NCI-H2081 (cell line): Measurements from ENCODE around the gene ATP8A1.
"Not testable (repeated sequence)": the region's sequence is repeated elsewhere in the genome, so short reads cannot be mapped to it uniquely, and the experiment has no call there.

Experiments
- DNase-seq, 2 experiments: peaks; one replicate each; lab custom pipeline; 2025; lab: John Stamatoyannopoulos, UW

ATP8A1 gene

DNA sequence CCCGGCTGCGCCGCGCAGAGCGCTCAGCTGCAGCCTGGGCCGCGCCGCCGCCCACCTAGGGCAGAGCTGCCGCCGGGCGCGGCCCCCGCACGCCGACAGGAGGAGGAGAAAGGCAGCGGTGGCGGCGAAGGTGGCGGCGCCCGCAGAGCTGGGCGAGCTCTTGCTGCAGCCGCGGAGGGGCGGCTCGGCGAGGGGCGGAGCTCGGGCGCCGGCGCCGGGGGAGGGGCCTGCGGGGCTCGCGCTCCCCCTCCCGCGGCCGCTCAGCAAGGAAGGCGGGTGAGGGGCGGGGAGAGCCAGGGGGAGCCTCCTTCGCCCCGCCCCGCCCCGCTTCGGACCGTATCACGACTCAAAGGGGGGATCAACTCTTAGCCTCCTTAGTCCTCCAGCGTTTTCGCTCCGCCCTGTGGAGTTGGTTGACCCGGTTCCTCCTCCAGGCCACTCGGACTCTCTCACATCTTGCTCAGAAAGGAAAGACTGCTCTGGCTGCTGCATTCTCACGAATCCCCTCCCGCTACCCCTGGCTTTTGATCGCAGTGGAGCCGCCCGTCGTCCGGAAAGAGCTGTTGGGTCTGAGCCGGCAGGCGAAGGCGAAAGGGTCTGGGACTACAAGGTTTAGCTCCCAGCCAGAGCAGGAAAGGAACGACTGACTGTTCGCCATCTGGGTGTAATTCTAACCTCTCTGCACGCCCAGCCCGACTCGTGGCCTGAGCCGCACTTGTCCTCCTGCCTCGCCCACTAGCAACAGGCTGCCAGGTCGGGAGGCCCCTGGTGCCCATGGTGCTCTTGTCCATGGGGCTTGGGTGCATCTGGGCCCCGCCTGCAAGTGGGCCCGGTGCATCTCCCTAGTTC, at the start of gene ATP8A1:
TSS of gene ATP8A1 (minus strand) at position 162 of the 849 bp plus-strand sequence. CDS start 232 bp downstream, outside the sequence.
- peak; percentile 93 for DNase-seq

DNA sequence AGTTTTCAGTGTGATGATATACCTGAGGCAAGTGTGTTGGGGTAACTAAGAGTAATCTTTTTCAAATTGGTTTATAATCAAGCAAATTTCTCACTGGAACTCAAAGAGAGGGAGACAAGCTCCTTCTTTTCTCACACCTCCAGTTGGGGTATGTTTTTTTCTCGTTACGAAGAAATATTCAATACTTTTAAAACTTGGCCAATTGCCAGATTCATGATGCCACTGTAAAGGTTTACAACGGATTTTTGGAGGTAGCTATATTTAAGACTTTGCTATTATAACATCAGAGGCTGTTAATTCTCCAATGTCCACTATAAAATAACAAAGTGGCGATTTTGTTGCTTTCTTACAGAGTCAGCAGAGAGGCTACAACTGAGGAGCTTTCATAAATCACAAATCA, 49.2 kb upstream of the ATP8A1 start:
- DNase-seq: no peak

DNA sequence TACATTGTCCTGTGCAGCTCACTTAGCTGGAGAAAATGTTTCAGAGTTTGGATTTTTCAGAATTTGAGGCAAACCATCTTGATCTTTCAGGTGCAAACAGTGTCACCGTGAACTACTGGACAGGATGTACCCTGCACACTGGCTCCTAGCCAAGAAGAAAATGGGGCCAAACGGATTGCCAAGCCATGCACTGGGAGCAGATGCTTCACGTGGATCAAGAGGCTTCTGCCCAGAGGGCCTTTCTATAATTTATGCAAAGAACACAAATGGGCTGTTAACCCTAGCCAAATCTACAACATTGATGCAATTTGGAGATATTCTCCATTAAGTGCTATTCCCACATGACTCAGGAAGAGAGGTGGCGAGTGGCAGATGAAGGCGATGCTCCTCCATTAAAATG, 46.9 kb upstream of the ATP8A1 start:
- peak; percentile 14 to 57 for DNase-seq

DNA sequence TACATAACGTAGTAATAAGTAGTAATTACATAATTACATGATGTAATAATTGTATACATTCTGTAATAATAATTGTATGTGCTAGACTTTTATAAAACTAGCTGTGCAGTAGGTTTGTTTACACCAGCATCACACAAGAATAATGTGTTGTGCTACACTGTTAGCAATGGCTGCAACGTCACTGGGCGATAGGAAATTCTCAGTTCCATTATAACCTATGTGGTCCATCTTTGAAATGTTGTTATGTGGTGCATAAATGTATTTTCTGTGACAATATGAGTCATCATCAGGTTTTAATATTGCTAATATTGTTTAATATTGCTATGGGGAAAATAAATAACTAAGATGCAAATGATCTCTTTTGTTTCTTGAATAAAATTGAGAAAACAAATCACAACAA, 46.0 kb upstream of the ATP8A1 start:
- DNase-seq: no peak

DNA sequence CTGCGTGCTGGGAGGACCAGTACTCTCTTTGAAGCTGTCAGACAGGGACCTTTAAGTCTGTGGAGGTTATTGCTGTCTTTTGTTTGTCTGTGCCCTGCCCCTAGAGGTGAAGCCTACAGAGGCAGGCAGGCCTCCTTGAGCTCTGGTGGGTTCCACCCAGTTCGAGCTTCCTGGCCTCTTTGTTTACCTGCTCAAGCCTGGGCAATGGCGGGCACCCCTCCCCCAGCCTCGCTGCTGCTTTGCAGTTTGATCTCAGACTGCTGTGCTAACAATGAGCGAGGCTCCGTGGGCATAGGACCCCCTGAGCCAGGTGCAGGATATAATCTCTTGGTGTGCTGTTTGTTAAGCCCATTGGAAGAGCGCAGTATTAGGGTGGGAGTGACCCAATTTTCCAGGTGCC, 44.9 kb upstream of the ATP8A1 start:
- DNase-seq: not testable (repeated sequence)

DNA sequence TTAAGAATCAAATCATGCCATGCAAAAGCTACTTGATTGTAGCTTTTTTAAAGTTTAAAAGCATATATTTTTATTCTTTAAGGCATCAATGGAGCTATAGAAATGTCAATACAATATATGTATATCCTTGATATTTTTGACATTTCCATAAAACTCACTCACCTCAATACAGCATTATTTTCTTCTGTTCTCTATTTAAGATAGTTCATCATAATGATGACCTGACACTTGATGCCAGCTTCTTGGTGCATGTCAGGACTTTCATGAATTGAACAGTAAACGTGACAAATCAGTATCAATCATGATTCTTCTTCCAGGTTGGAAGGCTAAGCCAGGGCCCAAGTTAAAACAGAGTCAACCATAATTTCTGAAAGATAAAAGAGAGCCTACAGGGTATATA, 33.6 kb upstream of the ATP8A1 start:
- DNase-seq: no peak

DNA sequence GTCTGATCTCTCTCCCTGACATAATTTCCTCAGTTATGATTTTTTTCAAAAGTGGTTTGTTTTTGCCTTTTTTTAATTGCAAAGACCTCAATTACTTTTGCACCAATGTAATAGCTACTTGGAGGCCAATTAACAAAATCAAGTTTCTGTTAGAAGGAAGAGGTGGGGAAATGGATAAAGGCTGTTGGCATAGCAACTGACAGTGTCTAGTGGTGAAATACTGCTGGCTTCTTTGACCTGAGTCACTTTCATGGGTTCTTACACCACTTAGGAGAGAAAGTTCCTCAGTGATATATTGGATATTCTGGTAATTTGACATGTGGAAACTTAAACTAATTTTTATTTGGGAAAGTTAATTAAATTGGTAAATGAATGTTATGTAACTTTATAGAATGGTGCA, 26.5 kb upstream of the ATP8A1 start:
- no peak for DNase-seq

DNA sequence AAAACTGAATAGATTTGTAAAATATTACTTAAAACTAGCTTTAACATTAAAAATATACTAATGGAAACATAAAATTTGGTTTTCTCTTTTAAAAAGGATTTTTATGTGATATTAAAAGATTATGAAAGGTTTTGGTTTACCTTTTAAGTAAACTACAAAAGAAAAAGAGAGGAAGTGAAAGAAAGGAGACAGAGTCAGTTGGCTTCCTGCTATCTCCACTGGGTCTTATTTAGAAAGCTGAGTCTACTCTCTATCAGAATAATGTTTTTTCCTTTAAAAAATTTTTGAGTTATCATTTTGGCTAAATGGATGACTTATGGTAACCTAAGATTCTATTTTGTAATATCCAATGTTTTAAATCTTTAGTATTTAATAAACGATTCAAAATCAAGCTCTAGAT, 21.6 kb upstream of the ATP8A1 start:
- no peak for DNase-seq

DNA sequence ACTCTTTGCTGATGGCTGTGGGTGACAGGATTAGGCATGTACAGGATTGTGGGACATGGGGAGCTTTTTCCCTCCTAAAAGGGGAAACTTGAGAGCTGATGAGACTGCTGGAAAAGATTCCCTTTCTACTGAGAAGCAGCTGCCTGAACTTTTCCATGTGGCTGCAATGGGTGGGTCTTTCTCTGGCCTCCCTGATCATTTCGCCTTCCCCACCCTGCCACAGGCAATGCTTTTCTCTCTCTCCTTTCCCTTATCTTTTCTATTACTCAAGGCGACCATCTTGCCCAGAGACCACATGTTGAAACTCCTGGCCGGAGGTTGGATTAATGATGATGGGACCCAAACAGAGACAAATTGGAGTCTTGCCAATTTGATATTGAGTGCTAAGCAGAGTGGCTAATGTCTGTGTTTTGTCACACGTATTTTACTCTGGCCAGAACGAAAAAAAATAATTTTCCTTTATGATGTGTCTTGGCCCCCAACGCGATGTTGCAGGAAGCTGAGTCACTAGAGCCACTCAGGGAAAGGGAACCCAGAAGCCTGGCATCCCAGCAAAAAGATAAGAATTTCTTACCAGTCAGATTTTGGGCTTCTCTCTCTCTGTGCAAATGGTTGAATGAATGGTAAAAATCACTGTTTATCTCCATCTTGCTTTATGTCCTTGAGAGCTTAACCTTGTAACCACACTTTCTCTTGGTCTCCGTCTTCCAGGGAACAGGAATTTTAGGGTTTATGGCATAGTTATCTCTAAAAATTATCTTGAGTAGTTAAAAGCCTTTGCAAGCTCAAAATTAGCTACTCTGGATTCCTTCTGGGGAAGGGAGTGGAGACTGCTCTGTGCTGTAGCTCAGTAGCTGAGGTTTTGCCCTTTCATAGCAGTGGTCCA, 19.4 kb upstream of the ATP8A1 start:
- DNase-seq: no peak

DNA sequence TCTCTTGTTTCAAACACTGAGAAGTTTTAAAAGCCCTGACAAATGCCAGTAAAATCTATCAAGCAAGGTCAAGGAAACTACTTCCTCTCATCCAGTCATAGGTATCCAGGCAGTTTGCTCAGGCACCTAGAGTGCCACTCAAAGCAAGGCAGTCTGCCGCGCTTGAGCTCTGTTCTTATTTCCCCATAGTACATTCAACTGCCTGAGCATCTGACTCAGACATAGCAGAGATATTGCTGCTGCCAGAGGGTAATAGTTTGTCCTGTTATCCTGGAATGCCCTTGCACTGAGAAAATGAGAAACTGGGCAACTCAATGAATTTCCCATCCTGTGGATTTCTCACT, 16.1 kb upstream of the ATP8A1 start:
- DNase-seq: no peak

DNA sequence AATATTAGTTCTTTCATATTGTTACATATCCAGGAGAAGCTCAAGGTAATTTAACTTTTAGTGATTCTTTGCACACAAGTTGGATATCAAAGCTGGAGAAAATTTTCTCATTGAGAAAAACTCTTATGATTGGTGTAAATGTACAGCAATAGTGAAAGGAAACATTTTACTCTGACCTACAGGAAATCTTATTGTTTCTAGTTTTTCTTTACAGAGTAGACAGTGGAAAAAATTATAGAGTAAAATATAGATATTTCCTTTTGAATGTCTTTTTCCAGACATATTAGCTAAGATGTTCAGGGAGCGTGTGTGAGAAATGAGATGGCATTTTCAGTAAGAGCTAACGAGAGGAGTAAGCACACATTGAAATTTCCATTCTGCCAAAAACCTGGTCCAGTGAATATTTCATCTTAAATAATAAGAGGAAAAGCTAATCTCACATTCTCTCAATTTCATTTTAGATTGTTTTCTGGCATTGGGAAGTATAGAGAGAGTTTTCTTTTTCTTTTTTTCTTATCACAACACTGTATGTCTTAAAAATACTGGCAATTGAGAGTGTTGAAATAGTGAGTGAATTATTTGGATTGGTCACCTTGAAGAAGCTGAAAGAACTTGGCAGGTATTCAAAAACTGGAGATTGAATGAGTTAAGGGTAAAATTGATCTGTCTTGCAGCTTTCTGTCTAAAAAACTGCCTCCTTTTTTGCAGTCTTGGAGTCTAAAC, 15.6 kb upstream of the ATP8A1 start:
- no peak for DNase-seq

DNA sequence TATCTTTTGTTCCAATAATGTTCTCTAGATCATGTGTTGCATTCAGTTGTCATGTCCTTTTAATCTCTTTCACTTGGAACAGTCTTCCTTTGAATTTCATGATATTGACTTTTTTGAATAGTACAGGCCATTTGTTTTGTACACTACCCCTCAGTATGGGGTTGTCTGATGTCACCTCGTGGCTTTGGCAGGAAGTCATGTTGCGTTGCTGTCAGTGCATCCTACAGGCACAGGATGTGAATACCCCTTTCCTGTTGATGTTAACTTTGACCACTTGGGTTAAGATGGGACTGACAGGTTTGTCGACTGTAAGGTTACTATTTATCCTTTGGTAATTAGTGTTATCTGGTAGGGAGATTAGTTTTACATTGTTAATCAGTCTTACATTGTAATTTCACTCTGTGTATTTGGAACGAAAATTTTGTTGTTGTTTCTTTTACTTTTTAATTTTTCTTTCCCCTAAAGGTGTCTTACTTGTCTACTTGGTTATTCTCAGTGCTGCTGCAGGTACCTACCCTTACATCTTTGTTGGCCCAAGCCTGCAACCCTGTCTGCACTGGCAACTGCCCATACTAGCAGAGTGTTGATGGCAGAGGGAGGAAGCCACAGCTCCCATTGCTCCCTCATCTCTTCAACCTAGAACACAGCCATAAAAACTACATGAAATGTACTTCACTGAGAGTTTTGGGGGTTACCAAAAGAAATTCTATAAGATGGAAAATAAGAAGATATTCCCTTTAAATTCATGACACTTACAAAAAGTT, 14.7 kb upstream of the ATP8A1 start:
- DNase-seq: no peak

DNA sequence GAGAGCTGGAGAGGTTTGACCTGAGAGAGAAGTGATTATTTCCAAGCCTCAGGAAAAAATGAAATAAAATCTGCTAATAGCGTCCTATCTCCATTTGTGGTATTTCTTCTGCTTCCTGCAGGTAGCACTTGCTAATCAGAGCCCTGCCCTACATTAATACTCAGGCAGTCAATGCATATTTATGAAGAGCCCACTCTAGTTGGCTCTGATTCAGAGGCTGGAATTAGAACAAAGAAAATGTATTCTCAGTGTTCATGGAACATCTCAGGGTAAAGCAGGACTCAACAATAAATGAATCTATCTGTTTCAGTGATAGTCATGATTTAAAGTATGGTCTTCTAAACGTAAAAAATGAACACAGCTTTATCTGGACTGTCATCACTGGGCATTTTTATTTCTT, 1.4 kb upstream of the ATP8A1 start:
- DNase-seq: peak in 1 of 2 experiments; percentile 5

DNA sequence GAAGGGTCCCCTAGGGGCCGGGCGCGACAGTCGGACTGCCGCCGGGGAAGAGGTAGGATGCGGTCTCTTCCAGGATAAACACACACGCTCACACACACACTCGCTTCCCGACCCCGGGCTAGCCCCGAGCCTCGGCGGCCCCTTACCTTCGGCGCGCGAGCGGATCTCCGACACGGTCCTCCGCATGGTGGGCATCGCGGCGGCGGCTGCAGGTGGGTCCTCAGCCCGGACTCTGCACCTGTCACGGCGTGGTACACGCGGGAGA, 294 bp downstream of the ATP8A1 start:
- no peak for DNase-seq

DNA sequence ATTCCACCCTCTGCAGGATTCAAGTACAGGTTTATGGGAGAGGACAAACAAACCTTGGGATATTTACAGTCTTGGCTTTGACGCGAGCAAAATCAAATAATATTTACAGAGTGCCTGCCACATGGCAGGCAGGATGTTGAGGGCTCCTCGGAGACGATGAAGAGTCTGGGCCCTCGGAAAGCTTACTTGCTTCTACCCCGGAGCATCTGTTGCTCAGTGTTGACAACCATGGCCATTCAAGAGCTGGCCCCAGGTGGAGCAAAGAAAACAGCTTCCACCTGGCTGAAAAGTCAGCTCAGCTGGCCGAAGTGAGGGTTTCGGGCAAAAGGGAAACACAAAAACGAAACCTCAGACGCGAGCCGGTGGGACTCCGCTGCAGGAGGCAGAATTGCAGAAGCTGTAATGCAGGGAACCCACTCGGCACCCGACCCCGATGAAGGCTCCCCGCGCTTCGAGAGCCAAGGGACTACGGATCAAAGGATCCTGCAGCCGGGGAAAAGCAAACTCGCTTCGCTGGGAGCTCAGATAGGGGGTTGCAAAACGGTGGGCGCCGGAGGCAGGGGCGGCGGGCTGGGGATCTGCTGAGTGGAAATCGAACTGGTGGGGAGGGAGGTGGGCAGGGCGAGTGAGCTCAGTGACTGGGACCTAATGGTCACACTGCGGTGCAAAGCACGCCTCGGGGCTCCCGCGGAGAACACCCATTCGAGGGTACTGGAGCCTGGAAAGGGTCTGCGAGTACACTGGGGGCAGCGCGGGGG, 805 bp downstream of the ATP8A1 start:
- peak; percentile 43 to 45 for DNase-seq

DNA sequence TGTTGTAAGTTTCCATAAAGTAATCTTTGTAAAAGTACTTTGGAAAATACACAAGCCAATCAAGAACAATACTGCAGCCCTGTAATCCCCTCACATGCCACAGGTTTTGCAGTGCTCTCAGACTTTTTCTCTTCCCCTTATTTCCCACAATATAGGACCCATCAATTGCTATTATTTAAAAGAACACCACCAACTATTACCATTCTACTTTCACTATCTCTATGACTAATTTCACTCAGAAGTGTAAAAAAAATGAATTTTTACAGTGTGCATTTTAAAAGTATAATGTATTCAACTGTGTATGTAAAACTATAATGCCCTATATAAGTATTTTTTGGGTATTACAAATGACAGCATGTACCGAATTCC, 1.7 kb downstream of the ATP8A1 start:
- DNase-seq: no peak

DNA sequence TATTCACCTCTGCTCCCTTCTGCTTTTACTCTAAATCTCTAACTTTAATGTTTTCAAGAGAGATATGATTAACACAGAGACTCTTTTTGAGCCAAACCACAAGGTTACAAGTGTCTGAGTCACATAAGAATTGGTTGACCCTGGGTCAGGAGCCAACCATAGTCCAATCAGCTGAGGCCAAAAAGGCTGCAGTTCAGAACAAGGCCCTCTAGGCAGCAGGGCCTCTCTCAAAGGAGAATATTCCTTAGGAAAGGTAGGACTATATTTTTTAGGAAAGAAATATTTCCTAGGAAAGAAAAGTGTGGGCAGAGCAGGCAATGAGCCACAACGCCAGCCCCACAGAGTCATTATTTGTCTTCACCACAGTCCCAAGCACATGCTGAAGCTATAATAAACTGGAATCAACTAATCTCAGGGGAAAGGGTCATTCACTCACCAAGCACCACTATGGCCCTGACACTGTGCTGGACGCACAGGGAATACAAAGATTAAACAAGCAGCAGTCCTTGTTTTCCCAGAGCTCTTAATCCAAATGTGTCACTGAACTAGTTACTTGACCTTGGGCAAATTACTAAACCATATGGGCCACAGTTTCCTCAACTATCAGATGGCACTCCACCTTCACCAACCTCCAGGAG, 2.2 kb downstream of the ATP8A1 start:
- DNase-seq: no peak

DNA sequence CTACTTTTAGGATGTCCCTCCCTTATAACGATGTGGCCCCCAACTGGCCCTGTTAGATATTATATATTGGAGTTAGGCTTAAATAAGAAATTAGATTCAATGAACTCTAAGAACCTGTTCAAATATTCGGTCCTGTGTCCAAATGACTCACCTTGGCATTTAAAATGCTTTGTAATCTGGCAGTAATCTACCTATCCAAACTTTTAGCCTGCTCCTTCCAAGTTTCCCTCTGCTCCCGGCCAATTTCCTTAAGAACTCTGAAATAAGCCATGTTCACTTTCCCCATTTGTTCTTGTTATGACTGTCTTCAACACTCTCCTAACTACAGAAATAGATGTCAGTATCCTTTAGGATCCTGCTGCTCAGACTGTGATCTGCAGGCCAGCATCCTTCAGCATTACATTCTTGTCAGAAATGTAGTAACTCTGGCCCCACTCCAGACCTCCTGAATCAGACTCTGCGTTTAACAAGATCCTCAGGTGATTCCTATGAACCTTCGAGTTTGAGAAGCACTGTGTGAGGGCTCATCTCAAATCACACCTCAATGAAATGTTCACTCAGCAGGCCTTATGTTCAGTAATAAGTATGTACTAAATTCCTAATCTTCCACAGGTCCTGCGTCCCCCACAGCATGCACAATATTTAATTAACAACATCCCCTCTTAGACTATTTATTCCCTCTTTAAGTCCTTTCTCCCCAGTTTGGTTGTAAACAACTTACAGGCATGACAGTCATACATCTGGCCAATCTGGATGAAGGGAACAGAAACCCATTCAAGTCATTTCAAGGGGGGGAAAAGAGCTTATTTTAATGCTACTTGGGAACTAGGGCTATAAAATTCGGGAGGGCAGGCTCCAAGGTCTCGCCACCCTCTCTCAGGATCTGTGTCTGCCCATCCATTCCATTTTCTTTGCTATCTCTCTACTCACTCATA, 3.0 kb downstream of the ATP8A1 start:
- no peak for DNase-seq

DNA sequence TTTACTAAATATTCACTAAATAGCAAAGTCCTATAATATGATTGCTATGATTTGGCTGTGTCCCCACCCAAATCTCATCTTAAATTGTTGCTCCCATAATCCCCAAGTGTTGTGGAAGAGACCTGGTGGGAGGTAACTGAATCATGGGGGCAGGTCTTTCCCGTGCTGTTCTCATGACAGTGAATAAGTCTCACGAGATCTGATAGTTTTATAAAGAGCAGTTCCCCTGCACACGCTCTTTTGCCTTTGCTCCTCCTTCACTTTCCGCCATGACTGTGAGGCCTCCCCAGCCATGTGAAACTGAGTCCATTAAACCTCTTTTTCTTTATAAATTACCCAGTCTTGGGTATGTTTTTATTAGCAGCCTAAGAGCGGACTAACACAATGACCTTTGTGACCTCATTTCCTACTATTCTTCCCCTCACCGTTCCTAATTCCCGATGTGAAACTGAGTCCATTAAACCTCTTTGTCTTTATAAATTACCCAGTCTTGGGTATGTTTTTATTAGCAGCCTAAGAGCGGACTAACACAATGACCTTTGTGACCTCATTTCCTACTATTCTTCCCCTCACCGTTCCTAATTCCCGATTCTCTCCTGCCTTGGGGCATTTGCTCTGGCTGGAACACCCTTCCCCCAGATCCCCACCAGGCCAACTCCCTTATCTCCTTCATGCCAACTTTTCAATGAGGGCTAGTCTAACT, 4.2 kb downstream of the ATP8A1 start:
- not testable (repeated sequence) for DNase-seq
